GM12878 (cell line): ENCODE measurements around the gene DDR2. TPM values are rescaled to one million over a fixed set of nuclear protein-coding genes. Genes with fewer than 3 reads are reported as not detected.

Experiments
- ATAC-seq: fragments of 200-7000 bp; cut with Tn5 transposase; 3 replicates; pipeline ENCODE4 v1.9.1; 2020; ENCODE audit warnings: mild to moderate bottlenecking, moderate library complexity
- BruUV-seq: library from RNA; stranded (reverse); fragments of 400-500 nt; replicated peaks from 2 replicates; lab custom pipeline; 2021; lab: Mats Ljungman, UMichigan
- CTCF ChIA-PET: fragments of 300-600 bp; sonication (Branson Sonifier 250); formaldehyde crosslinking; extraction: SDS; loops from one replicate; lab custom pipeline; 2021; ENCODE audit warnings: inconsistent platforms; lab: Yijun Ruan, JAX
- POLR2A ChIA-PET: fragments of 350-600 bp; formaldehyde crosslinking; extraction: SDS; loops from one replicate; lab custom pipeline; 2021; ENCODE audit warnings: inconsistent platforms; lab: Charles Lee
- RAD21 ChIA-PET: fragments of 300-600 bp; sonication (Branson Sonifier 250); formaldehyde crosslinking; loops from one replicate; lab custom pipeline; 2023; ENCODE audit warnings: antibody characterized with exemption; ENCODE audit not compliant: unreplicated experiment; lab: Charles Lee
- SMC1A ChIA-PET: fragments of 300-600 bp; sonication (Branson Sonifier 250); formaldehyde crosslinking; loops from one replicate; lab custom pipeline; 2023; ENCODE audit not compliant: unreplicated experiment, uncharacterized antibody; lab: Charles Lee
- DNase-seq: peaks from one replicate; pipeline ENCODE4 v3.0.0-alpha.2; 2011; ENCODE audit warnings: low read depth, low spot score
- FAIRE-seq: peaks from 3 replicates; lab custom pipeline; 2011; peaks lifted over from hg19 to GRCh38; lab: Jason Lieb, UNC
- H2AFZ ChIP-seq: 2 replicates; pipeline ENCODE4 v1.6.0; 2011; ENCODE audit warnings: low read depth, low read length, control low read depth; ENCODE audit not compliant: control insufficient read depth
- H3K27ac ChIP-seq: 2 replicates; pipeline ENCODE4 v1.5.1; 2011; ENCODE audit warnings: control low read depth; ENCODE audit not compliant: control insufficient read depth, insufficient read depth
- H3K27me3 ChIP-seq, 2 experiments: replicated peaks in 1 of 2; 2 replicates each; pipeline versions ENCODE4 v1.6.0 to v1.6.1; 2011; ENCODE audit warnings: low read length in 1 of 2; ENCODE audit not compliant: control insufficient read depth in 2 of 2, insufficient read depth in 2 of 2
- H3K36me3 ChIP-seq, 2 experiments: 2 replicates each; pipeline ENCODE4 v1.5.1; 2011; ENCODE audit warnings: low read length in 1 of 2; ENCODE audit not compliant: control insufficient read depth in 2 of 2, insufficient read depth in 2 of 2
- H3K4me1 ChIP-seq: 2 replicates; pipeline ENCODE4 v1.6.1; 2011; ENCODE audit warnings: mild to moderate bottlenecking, low read length, moderate library complexity, mixed read lengths; ENCODE audit not compliant: control insufficient read depth, insufficient read depth
- H3K4me2 ChIP-seq: 2 replicates; pipeline ENCODE4 v1.6.0; 2011; ENCODE audit warnings: control low read depth; ENCODE audit not compliant: control insufficient read depth, insufficient read depth
- H3K4me3 ChIP-seq: fragments of 200-600 bp; sonication (generic); 2 replicates; pipeline ENCODE4 v1.5.1; 2016
- H3K79me2 ChIP-seq: 2 replicates; pipeline ENCODE4 v1.6.0; 2011; ENCODE audit warnings: low read length; ENCODE audit not compliant: control insufficient read depth, insufficient read depth
- H3K9ac ChIP-seq: 2 replicates; pipeline ENCODE4 v1.8.0; 2011; ENCODE audit warnings: low read length, control low read depth, mixed read lengths; ENCODE audit not compliant: control insufficient read depth, insufficient read depth
- H3K9me3 ChIP-seq: replicated peaks from 3 replicates; pipeline ENCODE4 v1.5.1; 2011; ENCODE audit warnings: mild to moderate bottlenecking, low read length; ENCODE audit not compliant: control insufficient read depth, insufficient read depth
- H4K20me1 ChIP-seq: 2 replicates; pipeline ENCODE4 v1.6.0; 2011; ENCODE audit not compliant: control insufficient read depth, insufficient read depth
- BACH1 ChIP-seq: fragments of 450-650 bp; IDR thresholded peaks from 2 replicates; pipeline ENCODE4 v1.6.1; 2017; ENCODE audit warnings: mild to moderate bottlenecking, borderline replicate concordance
- FOS ChIP-seq: IDR thresholded peaks from 3 replicates; pipeline ENCODE4 v1.6.1; 2011; ENCODE audit warnings: borderline replicate concordance; ENCODE audit not compliant: insufficient read length; ENCODE audit errors: extremely low read depth
- FOXM1 ChIP-seq: IDR thresholded peaks from 2 replicates; pipeline ENCODE4 v1.6.1; 2012; ENCODE audit warnings: low read depth, mild to moderate bottlenecking, inconsistent platforms, low read length, moderate library complexity
- JUNB ChIP-seq: IDR thresholded peaks from 2 replicates; pipeline ENCODE4 v1.6.1; 2016; ENCODE audit warnings: antibody characterized with exemption, mild to moderate bottlenecking
- MEF2A ChIP-seq: IDR thresholded peaks from 2 replicates; pipeline ENCODE4 v1.6.1; 2011; ENCODE audit warnings: low read depth, mild to moderate bottlenecking, low read length, moderate library complexity; ENCODE audit not compliant: insufficient read depth
- RUNX3 ChIP-seq: IDR thresholded peaks from 2 replicates; pipeline ENCODE4 v1.6.1; 2012; ENCODE audit warnings: low read length, inconsistent platforms
- SRF ChIP-seq, 2 experiments: IDR thresholded peaks; 2 replicates each; pipeline ENCODE4 v1.6.1; 2011; ENCODE audit warnings: low read depth in 2 of 2, low read length in 2 of 2, mild to moderate bottlenecking in 1 of 2, moderate library complexity in 1 of 2
- ZNF207 ChIP-seq: fragments of 450-650 bp; IDR thresholded peaks from 2 replicates; pipeline ENCODE4 v1.6.1; 2014; ENCODE audit warnings: antibody characterized with exemption, mild to moderate bottlenecking, borderline replicate concordance
- WGBS: methylation state at CpG from one replicate; pipeline ENCODE4 v1.1.6; 2016; ENCODE audit warnings: low lambda C conversion rate; ENCODE audit not compliant: insufficient replicate concordance, insufficient coverage; ENCODE audit errors: missing lambda C conversion rate; 5-methylcytosine and 5-hydroxymethylcytosine counted together
- in situ Hi-C: fragments of 300-500 bp; cut with MboI; formaldehyde crosslinking; loops from 9 replicates; pipeline ENCODE4 v1.14.3; 2018; ENCODE audit warnings: mixed read lengths
- intact Hi-C: fragments of 100-400 bp; cut with micrococcal nuclease; formaldehyde crosslinking; loops from one replicate; pipeline ENCODE4 v1.14.2; 2022; ENCODE audit not compliant: unreplicated experiment
- polyA plus RNA-seq, 11 experiments: library from polyadenylated mRNA; depleted of rRNA in 4 of 11; unstranded in 6 of 11; stranded (reverse) in 5 of 11; fragments of >200 nt; fragmentation: Nextera tagmentation in 4 of 11; fragmentation: Illumina TruSeq in 1 of 11; extraction: Ambion mirVana in 4 of 11; extraction: Trizol in 1 of 11; gene quantifications; 1 replicate in 1 of 11; 2 replicates in 10 of 11; pipeline versions ENCODE4 v1.2.1 to v1.2.3, GENCODE V29; 2011 to 2016; ENCODE audit warnings: inconsistent platforms in 2 of 11, missing spikeins in 2 of 11, low read depth in 1 of 11
- total RNA-seq, 4 experiments: library from RNA; depleted of rRNA in 3 of 4; stranded (reverse); fragments of >200 nt in 3 of 4; fragmentation: Illumina TruSeq in 1 of 4; extraction: Trizol in 1 of 4; gene quantifications; 2 replicates each; pipeline versions ENCODE4 v1.2.1 to v1.2.3, GENCODE V29; 2013 to 2021
- TF ChIP-seq, protein P1 (sequence below): fragments of 450-650 bp; IDR thresholded peaks from 2 replicates; pipeline ENCODE4 v1.6.1; 2017; ENCODE audit warnings: mild to moderate bottlenecking, moderate library complexity

DDR2 gene
- total and polyA plus RNA-seq, 10 of the 15 experiments (the other 5 are each of a cell fraction or from before 2014, with no cell fraction given) = 1.9 to 8.8 (median 5.5) TPM

DNA sequence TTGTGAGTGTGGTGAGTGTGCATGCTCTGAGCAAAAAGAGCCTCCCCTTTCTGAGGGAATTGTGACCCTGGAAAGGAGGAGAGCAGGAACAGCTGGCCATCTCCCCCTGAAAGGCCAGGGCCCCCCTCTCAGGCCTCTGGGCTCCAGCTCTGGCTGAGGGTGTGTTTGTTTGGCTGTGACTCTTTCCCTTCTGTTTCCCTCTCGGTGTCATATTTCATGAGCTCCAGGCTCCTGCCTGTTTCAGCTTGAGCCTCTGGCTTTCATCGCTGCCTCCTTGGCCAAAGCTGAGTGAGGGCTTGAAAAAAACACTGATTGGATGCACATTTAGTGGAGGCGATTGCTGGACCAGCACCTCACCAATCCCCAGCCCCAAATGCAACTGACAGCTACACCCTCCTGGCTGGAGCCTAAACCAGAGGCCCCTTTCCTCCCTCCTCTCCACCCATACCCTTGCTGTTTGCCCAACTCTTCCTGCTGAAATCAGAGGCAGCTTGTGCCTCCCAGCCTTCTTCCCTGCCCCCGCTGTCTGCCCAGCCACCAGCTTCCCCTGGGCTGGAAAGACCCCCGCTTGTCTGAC lies 64.1 kb downstream of the DDR2 start (continued):
- TF ChIP-seq SRF (IDR thresholded peaks at IDR 0.05; ENCODE audit: low read depth in 2 of 2, low read length in 2 of 2) = no peak

DNA sequence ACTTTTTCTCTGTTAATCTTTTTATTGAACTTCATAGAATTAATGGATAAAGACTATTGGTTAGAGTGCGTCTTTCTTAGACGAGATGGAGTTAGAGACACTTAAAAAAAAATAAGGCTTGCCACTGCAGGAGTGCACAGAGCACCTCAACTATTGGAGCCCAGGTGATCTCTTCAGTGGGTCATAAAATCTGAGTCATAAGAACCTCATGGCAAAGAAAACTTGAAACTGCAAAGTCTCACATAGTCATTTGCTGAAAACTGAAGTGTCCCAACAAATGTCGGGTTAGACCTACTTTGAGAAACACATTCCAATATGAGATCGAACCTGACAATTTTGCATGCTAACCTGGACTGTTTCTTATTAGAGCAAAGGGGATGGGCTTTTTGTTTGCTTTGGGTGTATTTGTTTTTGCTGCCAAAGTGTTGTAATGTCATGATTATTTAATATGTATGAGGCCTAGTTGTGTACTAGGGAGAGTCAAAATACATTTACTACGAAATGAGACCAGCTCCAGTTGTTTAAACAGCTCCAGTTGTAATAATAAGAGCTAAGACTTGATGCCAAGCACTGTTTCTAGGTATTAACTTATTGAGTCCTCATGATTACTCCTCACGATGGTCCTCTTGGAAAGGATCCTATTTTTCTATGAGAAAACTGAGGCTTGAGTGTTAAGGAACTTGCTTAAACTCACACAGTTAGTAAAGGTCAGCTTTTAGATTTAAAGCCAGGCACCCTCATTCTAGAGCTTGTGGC lies 65.1 kb downstream of the DDR2 start:
- intact Hi-C loops (no loop called here), in situ Hi-C loops (no loop called here)
- POLR2A ChIA-PET = interaction anchor here (1.1 kb wide), 1 partner anchor 99 kb away, joined by 3 read pairs; no protein-coding TSS in a partner anchor
- Histone ChIP-seq H4K20me1 (no peaks in the 10 kb centered on the region), H3K27ac (no peak overlapping the region), H3K4me3 (no peak overlapping the region), H3K4me2 (no peak overlapping the region), H3K27me3 (no peaks in the 10 kb centered on the region), H3K9me3 (no peaks in the 10 kb centered on the region), H3K9ac (no peak overlapping the region), H3K4me1 (0 out of 2 replicates have a peak, but pooled peaks cover 5% of the 10 kb centered on the region), H2AFZ (no peak overlapping the region), H3K79me2 (no peaks in the 10 kb centered on the region), H3K36me3 (no peaks in the 10 kb centered on the region)
- WGBS = 48% methylated on average over 6 of the region's 6 CpGs
- FAIRE-seq = no peak
- peak; percentile 53 for ATAC-seq
- BruUV-seq = no TSS peak
- SMC1A ChIA-PET = interaction anchor here (0.8 to 3.1 kb wide), 8 partner anchors 12 to 64 kb away, joined by 3 to 7 read pairs (median 3); no protein-coding TSS in a partner anchor
- CTCF ChIA-PET = interaction anchor here (0.7 to 2.0 kb wide), 4 partner anchors 8 to 84 kb away, joined by 3 to 9 read pairs (median 4); no protein-coding TSS in a partner anchor
- RAD21 ChIA-PET = interaction anchor here (0.7 to 1.4 kb wide), 4 partner anchors 9 to 84 kb away, joined by 3 to 6 read pairs (median 3); partner anchors contain the start of gene DDR2
- TF ChIP-seq MEF2A (no peak), FOS (no peak), ZNF207 (no peak), JUNB (peak; percentile 59), RUNX3 (peak; percentile 18; the same call in 1 of the 2 replicates), BACH1 (no peak), FOXM1 (no peak)
- TF ChIP-seq, protein P1, sequence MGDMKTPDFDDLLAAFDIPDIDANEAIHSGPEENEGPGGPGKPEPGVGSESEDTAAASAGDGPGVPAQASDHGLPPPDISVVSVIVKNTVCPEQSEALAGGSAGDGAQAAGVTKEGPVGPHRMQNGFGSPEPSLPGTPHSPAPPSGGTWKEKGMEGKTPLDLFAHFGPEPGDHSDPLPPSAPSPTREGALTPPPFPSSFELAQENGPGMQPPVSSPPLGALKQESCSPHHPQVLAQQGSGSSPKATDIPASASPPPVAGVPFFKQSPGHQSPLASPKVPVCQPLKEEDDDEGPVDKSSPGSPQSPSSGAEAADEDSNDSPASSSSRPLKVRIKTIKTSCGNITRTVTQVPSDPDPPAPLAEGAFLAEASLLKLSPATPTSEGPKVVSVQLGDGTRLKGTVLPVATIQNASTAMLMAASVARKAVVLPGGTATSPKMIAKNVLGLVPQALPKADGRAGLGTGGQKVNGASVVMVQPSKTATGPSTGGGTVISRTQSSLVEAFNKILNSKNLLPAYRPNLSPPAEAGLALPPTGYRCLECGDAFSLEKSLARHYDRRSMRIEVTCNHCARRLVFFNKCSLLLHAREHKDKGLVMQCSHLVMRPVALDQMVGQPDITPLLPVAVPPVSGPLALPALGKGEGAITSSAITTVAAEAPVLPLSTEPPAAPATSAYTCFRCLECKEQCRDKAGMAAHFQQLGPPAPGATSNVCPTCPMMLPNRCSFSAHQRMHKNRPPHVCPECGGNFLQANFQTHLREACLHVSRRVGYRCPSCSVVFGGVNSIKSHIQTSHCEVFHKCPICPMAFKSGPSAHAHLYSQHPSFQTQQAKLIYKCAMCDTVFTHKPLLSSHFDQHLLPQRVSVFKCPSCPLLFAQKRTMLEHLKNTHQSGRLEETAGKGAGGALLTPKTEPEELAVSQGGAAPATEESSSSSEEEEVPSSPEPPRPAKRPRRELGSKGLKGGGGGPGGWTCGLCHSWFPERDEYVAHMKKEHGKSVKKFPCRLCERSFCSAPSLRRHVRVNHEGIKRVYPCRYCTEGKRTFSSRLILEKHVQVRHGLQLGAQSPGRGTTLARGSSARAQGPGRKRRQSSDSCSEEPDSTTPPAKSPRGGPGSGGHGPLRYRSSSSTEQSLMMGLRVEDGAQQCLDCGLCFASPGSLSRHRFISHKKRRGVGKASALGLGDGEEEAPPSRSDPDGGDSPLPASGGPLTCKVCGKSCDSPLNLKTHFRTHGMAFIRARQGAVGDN = no peak
- DNase-seq = no peak
